OCI-LY1 (cell line): ENCODE results near the gene CRADD.

ENCODE experiments used
- H2AFZ ChIP-seq: fragments of 200-600 bp; sonication (generic), shearing (Covaris generic); 2 replicates; pipeline ENCODE4 v1.6.0; 2014; ENCODE audit warnings: antibody characterized with exemption, mild to moderate bottlenecking, low read length
- H3F3A ChIP-seq: fragments of 200-600 bp; sonication (generic), shearing (Covaris generic); 2 replicates; pipeline ENCODE4 v1.6.0; 2014; ENCODE audit warnings: mild to moderate bottlenecking, antibody characterized with exemption, low read length, moderate library complexity; ENCODE audit not compliant: insufficient read depth
- H3K27ac ChIP-seq: fragments of 200-600 bp; sonication (generic); 2 replicates; pipeline ENCODE4 v1.5.1; 2014; ENCODE audit warnings: low read length, mixed run types, mild to moderate bottlenecking, low read depth; ENCODE audit not compliant: poor library complexity, severe bottlenecking
- H3K27me3 ChIP-seq: fragments of 200-600 bp; sonication (generic); 2 replicates; pipeline ENCODE4 v1.6.0; 2014; ENCODE audit warnings: antibody characterized with exemption, mild to moderate bottlenecking, low read length, moderate library complexity; ENCODE audit not compliant: insufficient read depth
- H3K36me3 ChIP-seq: fragments of 200-600 bp; sonication (generic); 2 replicates; pipeline ENCODE4 v1.6.1; 2014; ENCODE audit warnings: mild to moderate bottlenecking, antibody characterized with exemption, low read length, moderate library complexity, mixed read lengths; ENCODE audit not compliant: insufficient read depth
- H3K4me1 ChIP-seq: fragments of 200-600 bp; sonication (generic); 2 replicates; pipeline ENCODE4 v1.5.1; 2014; ENCODE audit warnings: mild to moderate bottlenecking, low read length, moderate library complexity; ENCODE audit not compliant: insufficient read depth, severe bottlenecking
- H3K4me2 ChIP-seq: fragments of 200-600 bp; sonication (generic), shearing (Covaris generic); 2 replicates; pipeline ENCODE4 v1.6.1; 2014; ENCODE audit warnings: low read length
- H3K4me3 ChIP-seq: fragments of 200-600 bp; sonication (generic); 2 replicates; pipeline ENCODE4 v1.5.1; 2014; ENCODE audit warnings: low read length, low read depth, mild to moderate bottlenecking, mixed read lengths; ENCODE audit not compliant: poor library complexity, severe bottlenecking
- H3K79me2 ChIP-seq: fragments of 200-600 bp; shearing (Covaris generic); 2 replicates; pipeline ENCODE4 v1.6.1; 2016; ENCODE audit warnings: mixed run types, low read length, mixed read lengths; ENCODE audit not compliant: insufficient read depth
- H3K9ac ChIP-seq: fragments of 200-600 bp; sonication (generic), shearing (Covaris generic); 2 replicates; pipeline ENCODE4 v1.6.1; 2014; ENCODE audit warnings: mild to moderate bottlenecking, low read length, mixed read lengths
- H3K9me2 ChIP-seq: fragments of 200-600 bp; sonication (generic), shearing (Covaris generic); 2 replicates; pipeline ENCODE4 v1.6.1; 2014; ENCODE audit warnings: low read depth, mild to moderate bottlenecking, low read length, mixed read lengths
- H3K9me3 ChIP-seq: fragments of 200-600 bp; shearing (Covaris generic); 2 replicates; pipeline ENCODE4 v1.6.1; 2014; ENCODE audit warnings: low read length, mixed read lengths
- H4K20me1 ChIP-seq: fragments of 200-600 bp; sonication (generic), shearing (Covaris generic); 2 replicates; pipeline ENCODE4 v1.6.0; 2016; ENCODE audit warnings: mild to moderate bottlenecking, low read length; ENCODE audit not compliant: insufficient read depth
- CTCF ChIP-seq: fragments of 200-600 bp; sonication (generic), shearing (Covaris generic); IDR thresholded peaks from 2 replicates; pipeline ENCODE4 v1.5.1; 2017; ENCODE audit warnings: mild to moderate bottlenecking, antibody characterized with exemption, low read length, moderate library complexity, mixed read lengths
- EZH2 ChIP-seq: fragments of 200-600 bp; sonication (generic), shearing (Covaris generic); IDR thresholded peaks from 2 replicates; pipeline ENCODE4 v1.8.0; 2017; ENCODE audit warnings: borderline replicate concordance, mixed run types, mild to moderate bottlenecking, antibody characterized with exemption, low read length, moderate library complexity, mixed read lengths

The CRADD gene

GRCh38 chr12:93654421-93654820 is 22.8 kb upstream of the CRADD start:
- Histone ChIP-seq H4K20me1 (no peaks in the 10 kb centered on the region), H3K9me3 (no peaks in the 10 kb centered on the region), H3K9ac (no peak overlapping the region), H3K4me3 (no peak overlapping the region), H3K79me2 (no peaks in the 10 kb centered on the region), H2AFZ (no peak overlapping the region), H3K27ac (no peak overlapping the region), H3K36me3 (no peaks in the 10 kb centered on the region), H3K4me1 (no peaks in the 10 kb centered on the region), H3K27me3 (no peaks in the 10 kb centered on the region), H3F3A (no peaks in the 10 kb centered on the region), H3K9me2 (no peaks in the 10 kb centered on the region), H3K4me2 (no peak overlapping the region)
- TF ChIP-seq EZH2 (no peak), CTCF (no peak)

- H3K27me3 ChIP-seq = no peaks in the 10 kb centered on the region
- no peaks in the 10 kb centered on the region for H3K9me3 ChIP-seq
- H4K20me1 ChIP-seq = no peaks in the 10 kb centered on the region
- no peaks in the 10 kb centered on the region for H3K4me1 ChIP-seq
- no peak overlapping the region for H3K4me2 ChIP-seq
- H3F3A ChIP-seq = no peaks in the 10 kb centered on the region
- no peaks in the 10 kb centered on the region for H3K9me2 ChIP-seq
- H3K4me3 ChIP-seq = no peak overlapping the region
- H3K79me2 ChIP-seq = no peaks in the 10 kb centered on the region
- H3K36me3 ChIP-seq = no peaks in the 10 kb centered on the region
- no peak for TF ChIP-seq EZH2
- TF ChIP-seq CTCF = no peak
- H3K27ac ChIP-seq = no peak overlapping the region
- H2AFZ ChIP-seq = no peak overlapping the region
- no peak overlapping the region for H3K9ac ChIP-seq
These were observed 20.1 kb upstream of the CRADD start for GRCh38 chr12:93657071-93657470.

- no peaks in the 10 kb centered on the region for H3K36me3 ChIP-seq
- H2AFZ ChIP-seq = no peak overlapping the region
- no peaks in the 10 kb centered on the region for H3F3A ChIP-seq
- no peaks in the 10 kb centered on the region for H3K9me3 ChIP-seq
- TF ChIP-seq CTCF (no peak), EZH2 (no peak)
- H3K27me3 ChIP-seq = peaks cover 8% of the 10 kb centered on the region; the same call in 1 of the 2 replicates
- no peaks in the 10 kb centered on the region for H3K79me2 ChIP-seq
- no peak overlapping the region for H3K9ac ChIP-seq
- no peaks in the 10 kb centered on the region for H4K20me1 ChIP-seq
- no peaks in the 10 kb centered on the region for H3K4me1 ChIP-seq
- no peak overlapping the region for H3K4me3 ChIP-seq
- H3K4me2 ChIP-seq = no peak overlapping the region
- H3K27ac ChIP-seq = no peak overlapping the region
- H3K9me2 ChIP-seq = no peaks in the 10 kb centered on the region
These were observed 16.2 kb upstream of the CRADD start for GRCh38 chr12:93661021-93661420.
